Measurements from ENCODE around the gene PRPF8.

The PRPF8 gene

GRCh38 chr17:1607971-1608320, 76.7 kb downstream of the PRPF8 start:
- Histone ChIP-seq H3K4me3 (ENCODE audit: severe bottlenecking) (no peak overlapping the region), H3K27me3 (ENCODE audit: insufficient read depth, poor library complexity, severe bottlenecking) (no peaks in the 10 kb centered on the region), H3K9me3 (ENCODE audit: severe bottlenecking) (no peaks in the 10 kb centered on the region), H3K36me3 (ENCODE audit: low read depth) (peaks cover 8% of the 10 kb centered on the region; the same call in 1 of the 2 replicates), H3K4me1 (ENCODE audit: insufficient read depth, poor library complexity, severe bottlenecking) (no peaks in the 10 kb centered on the region), H3K27ac (ENCODE audit: poor library complexity, severe bottlenecking) (no peak overlapping the region)
- DNase-seq (ENCODE audit: low spot score) (no peak), ATAC-seq (ENCODE audit: low read depth) (no peak)
- no peak for TF ChIP-seq CTCF (IDR thresholded peaks at IDR 0.05; ENCODE audit: poor library complexity, severe bottlenecking)

- peaks cover 8% of the 10 kb centered on the region for H3K36me3 ChIP-seq (ENCODE audit: low read depth)
- H3K9me3 ChIP-seq (ENCODE audit: severe bottlenecking) = no peaks in the 10 kb centered on the region
- H3K4me3 ChIP-seq (ENCODE audit: severe bottlenecking) = no peak overlapping the region
- no peaks in the 10 kb centered on the region for H3K4me1 ChIP-seq (ENCODE audit: insufficient read depth, poor library complexity, severe bottlenecking)
- DNase-seq (ENCODE audit: low spot score) (no peak), ATAC-seq (ENCODE audit: low read depth) (no peak)
- TF ChIP-seq CTCF (IDR thresholded peaks at IDR 0.05; ENCODE audit: poor library complexity, severe bottlenecking) = no peak
- H3K27ac ChIP-seq (ENCODE audit: poor library complexity, severe bottlenecking) = no peak overlapping the region
- no peaks in the 10 kb centered on the region for H3K27me3 ChIP-seq (ENCODE audit: insufficient read depth, poor library complexity, severe bottlenecking)
Measured at GRCh38 chr17:1606352-1606985, 78.2 kb downstream of the PRPF8 start.

GRCh38 chr17:1605681-1606351, 78.9 kb downstream of the PRPF8 start:
- Histone ChIP-seq H3K9me3 (ENCODE audit: severe bottlenecking) (no peaks in the 10 kb centered on the region), H3K27me3 (ENCODE audit: insufficient read depth, poor library complexity, severe bottlenecking) (no peaks in the 10 kb centered on the region), H3K27ac (ENCODE audit: poor library complexity, severe bottlenecking) (no peak overlapping the region), H3K4me3 (ENCODE audit: severe bottlenecking) (no peak overlapping the region), H3K4me1 (ENCODE audit: insufficient read depth, poor library complexity, severe bottlenecking) (no peaks in the 10 kb centered on the region), H3K36me3 (ENCODE audit: low read depth) (peaks cover 8% of the 10 kb centered on the region)
- TF ChIP-seq CTCF (IDR thresholded peaks at IDR 0.05; ENCODE audit: poor library complexity, severe bottlenecking) = no peak
- no peak for DNase-seq (ENCODE audit: low spot score)
- ATAC-seq (ENCODE audit: low read depth) = no peak

GRCh38 chr17:1604831-1605528, 79.7 kb downstream of the PRPF8 start:
- no peaks in the 10 kb centered on the region for H3K4me1 ChIP-seq (ENCODE audit: insufficient read depth, poor library complexity, severe bottlenecking)
- TF ChIP-seq CTCF (IDR thresholded peaks at IDR 0.05; ENCODE audit: poor library complexity, severe bottlenecking) = no peak
- H3K36me3 ChIP-seq (ENCODE audit: low read depth) = peaks cover 8% of the 10 kb centered on the region
- H3K9me3 ChIP-seq (ENCODE audit: severe bottlenecking) = no peaks in the 10 kb centered on the region
- ATAC-seq (ENCODE audit: low read depth) (no peak), DNase-seq (ENCODE audit: low spot score) (no peak)
- no peak overlapping the region for H3K4me3 ChIP-seq (ENCODE audit: severe bottlenecking)
- no peaks in the 10 kb centered on the region for H3K27me3 ChIP-seq (ENCODE audit: insufficient read depth, poor library complexity, severe bottlenecking)
- H3K27ac ChIP-seq (ENCODE audit: poor library complexity, severe bottlenecking) = no peak overlapping the region

All from RWPE2 (cell line).